HG03097 (cell line): ENCODE data around the gene EFCAB8.
"Not testable (repeated sequence)": the region's sequence is repeated elsewhere in the genome, so short reads cannot be mapped to it uniquely, and the experiment has no call there.

Experiments used
- ATAC-seq: cut with Tn5 transposase; IDR thresholded peaks from one replicate; pipeline ENCODE4 v1.9.1; 2021; ENCODE audit not compliant: unreplicated experiment, low FRiP score

The EFCAB8 gene

DNA sequence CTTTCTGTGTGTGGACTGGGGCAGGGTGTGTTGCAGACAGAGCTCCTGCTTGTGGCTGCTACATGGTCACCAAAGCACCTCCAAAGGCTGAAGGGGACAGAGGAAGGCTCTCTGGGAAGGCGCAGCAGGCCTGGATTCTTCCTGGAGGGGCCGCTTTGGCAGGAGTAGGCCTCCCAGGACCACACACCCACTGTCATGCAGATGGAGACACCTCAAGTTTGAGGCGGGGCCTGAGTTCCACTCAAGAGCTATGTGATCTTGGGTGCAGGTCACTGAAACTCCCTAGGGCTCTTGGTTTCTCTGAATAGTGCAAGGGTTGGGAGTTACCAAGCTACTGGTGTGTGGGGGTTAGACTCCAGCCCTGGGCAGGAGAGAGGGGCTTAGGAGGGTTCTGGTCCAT is 27.9 kb downstream of the EFCAB8 start:
- ATAC-seq = no peak

- ATAC-seq = no peak
These were observed 28.8 kb downstream of the EFCAB8 start for GRCh38 chr20:32887492-32887891.

- no peak for ATAC-seq
These were observed 29.9 kb downstream of the EFCAB8 start for GRCh38 chr20:32888636-32889035.

DNA sequence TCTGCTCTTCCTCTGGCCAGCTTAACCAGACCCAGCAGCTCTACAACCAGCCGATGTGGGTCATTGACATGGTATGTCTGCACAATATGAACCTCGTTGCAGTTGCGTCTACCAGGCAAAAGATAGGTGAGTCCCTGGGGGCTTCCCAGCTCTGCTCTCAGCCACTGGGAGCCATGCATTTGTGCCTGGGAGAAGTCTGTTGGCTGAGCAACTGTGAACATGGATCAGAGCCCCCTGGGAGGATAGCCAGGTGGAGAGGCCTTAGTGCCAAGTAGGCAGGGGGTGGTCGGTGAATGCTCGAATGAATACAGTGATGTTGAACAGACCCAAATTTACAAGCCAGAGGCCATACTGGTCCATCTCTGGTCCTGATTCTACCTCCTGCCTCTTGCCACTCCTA is 30.6 kb downstream of the EFCAB8 start:
- no peak for ATAC-seq

DNA sequence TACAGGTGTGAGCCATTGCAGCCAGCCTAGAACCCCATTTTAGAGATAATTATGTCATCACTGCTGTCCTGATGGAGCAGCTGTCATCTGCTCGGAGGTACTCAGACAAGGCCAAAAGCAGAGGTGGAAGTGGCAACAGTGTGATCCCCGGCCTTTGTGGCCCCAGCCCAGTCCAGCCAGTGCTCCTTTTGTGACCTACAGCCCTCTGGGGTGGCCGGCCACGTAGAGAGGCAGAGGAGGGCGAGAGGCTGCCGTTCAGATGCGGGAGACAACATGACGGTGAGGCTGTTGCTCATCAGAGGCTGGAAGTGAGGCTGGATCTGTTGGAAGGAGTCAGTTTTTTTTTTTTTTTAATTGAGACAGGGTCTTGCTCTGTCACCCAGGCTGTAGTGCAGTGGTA is 32.8 kb downstream of the EFCAB8 start:
- ATAC-seq = no peak

DNA sequence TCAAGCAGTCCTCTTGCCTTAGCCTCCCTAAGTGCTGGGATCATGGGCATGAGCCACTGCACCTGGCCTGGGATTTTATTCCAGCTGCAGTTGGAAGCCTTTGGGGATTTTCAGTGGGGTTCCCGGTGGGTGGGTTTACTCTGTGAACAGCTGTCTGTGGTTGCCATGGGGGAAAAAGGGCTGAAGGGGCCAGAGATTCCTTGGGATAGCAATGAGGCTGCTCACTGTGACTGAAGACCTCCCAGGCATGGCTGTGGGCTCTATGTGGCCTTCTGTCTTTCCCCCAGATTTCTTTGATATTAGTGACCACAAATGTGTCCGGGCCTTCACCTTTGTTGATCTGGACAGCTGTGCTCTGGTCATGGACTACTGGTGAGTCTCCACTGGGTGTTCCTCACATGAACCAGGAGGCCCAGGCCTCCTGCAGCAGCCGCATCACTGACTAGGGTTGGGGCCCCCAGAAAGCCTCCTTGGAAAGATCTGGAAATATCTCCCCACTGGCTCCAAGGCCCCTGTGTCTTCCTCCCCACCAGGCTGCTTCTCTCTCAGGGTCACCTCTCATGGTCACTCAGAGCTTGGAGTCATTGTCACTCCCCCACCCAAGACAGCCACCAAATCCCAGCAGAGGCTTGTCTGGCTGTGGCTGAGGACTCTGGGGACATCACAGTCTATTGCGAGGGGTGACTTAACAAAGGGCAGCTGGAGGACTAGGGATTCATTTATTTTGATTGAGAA is 33.4 kb downstream of the EFCAB8 start:
- ATAC-seq = no peak

- no peak for ATAC-seq
These were observed 34.7 kb downstream of the EFCAB8 start for GRCh38 chr20:32893263-32894025.

GRCh38 chr20:32894026-32894483 is 35.3 kb downstream of the EFCAB8 start:
- ATAC-seq = no peak

DNA sequence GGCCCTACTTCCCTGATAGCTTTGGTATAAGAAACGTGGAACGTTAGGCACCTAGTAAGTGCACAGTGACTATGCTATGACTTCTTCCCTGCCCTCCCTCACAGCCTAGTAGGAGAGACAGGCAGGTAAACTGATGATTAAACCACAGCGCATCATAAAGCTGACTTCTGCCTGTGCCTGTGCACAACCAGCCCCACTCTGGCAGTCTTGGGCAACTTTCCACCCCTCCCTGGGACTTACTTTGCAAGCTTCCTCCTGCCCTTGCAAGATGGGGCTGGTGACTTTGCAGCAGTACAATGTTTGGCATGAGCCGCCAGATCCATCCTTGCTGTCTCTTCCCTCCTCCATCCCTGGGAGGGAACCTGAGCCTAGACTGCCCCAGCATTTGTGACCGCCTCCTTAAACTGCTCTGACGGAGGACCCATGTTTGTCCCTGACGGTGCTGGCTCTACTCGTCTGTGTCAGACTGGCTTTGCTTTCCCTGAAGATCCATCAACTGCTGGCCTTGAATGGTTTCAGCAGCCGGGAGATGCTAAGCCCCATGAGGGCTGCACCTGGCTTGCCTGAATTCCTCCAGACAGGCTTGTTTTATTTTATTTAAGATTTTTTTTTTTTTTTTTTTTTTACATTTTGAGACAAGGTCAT is 36.1 kb downstream of the EFCAB8 start:
- ATAC-seq = no peak

GRCh38 chr20:32896521-32897280 is 38.0 kb downstream of the EFCAB8 start:
- no peak for ATAC-seq

- ATAC-seq = no peak
These were observed 40.0 kb downstream of the EFCAB8 start for GRCh38 chr20:32898729-32899128.

- ATAC-seq = no peak
These were observed 44.0 kb downstream of the EFCAB8 start for GRCh38 chr20:32902456-32903420.

- ATAC-seq = no peak
These were observed 45.0 kb downstream of the EFCAB8 start for GRCh38 chr20:32903666-32904175.

DNA sequence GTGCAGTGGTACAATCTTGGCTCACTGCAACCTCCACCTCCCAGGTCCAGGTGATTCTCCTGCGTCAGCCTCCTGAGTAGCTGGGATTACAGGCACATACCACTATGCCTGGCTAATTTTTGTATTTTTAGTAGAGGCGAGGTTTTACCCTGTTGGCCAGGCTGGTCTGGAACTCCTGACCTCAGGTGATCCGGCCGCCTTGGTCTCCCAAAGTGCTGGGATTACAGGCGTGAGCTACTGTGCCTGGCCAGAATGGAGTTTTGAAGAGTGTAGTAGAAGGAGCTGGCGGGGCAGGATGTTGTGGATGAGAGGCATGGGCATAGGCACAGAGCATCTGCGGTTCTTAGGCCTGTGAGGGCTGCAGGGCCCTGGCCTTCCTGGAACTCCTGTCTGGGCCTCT is 46.0 kb downstream of the EFCAB8 start:
- ATAC-seq = not testable (repeated sequence)

DNA sequence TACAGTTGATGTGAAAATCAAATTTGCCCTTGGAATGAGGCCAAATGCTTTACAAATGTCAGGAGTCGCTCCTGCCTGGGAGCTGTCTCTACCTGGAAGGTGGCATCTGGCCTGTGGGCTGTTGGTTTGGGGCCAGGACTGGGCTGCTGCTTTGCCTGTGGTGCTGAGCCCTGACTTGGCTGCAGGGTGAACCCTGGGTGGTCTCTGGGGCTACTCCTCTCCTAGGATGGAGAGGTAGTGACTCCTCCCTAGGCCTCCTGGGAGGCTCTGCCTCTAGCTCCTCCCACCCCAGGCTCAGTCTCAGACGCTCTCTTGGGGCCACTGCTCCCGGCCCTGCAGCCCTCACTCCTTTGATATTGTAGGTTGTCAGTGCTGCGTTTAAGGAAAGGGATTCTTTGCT is 47.5 kb downstream of the EFCAB8 start:
- no peak for ATAC-seq

DNA sequence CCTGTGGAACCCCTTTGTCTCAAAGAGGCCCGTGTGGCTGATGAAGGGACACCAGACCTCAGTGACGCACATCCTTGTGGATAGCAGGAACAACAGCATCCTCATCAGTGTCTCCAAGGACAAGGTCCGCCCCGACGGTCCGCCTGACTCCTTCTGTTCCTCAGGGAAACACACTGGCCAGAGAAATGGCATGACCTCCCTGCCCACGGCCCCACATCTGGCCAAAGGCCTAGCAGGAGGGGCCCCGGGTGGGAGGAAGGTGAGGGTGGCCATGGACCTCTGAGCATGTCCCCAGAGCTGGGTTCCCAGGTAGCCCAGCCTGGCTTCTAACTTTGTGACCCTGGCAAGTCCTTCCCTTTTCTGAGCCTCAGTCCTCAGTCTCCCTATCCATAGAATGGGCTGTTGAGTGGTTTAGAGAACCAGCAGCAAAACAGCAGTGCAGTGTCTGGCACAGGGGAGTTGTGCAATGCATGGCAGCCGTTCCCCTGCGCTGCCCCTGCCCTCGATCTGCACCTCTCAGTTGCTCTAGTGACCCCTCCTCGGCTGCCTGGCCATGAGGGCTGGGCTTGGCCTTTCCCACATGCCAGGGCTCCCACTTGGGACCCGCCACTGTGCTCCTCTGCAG is 48.3 kb downstream of the EFCAB8 start:
- no peak for ATAC-seq

- ATAC-seq = no peak
These were observed 49.2 kb downstream of the EFCAB8 start for GRCh38 chr20:32907886-32908285.

GRCh38 chr20:32908334-32909292 is 49.9 kb downstream of the EFCAB8 start:
- ATAC-seq = no peak
